Endodermal cell (in vitro differentiated cells): Measurements from ENCODE around the gene GIMAP4. TPM values are rescaled to one million over a fixed set of nuclear protein-coding genes. Genes with fewer than 3 reads are reported as not detected.

Source experiments
- DNase-seq: peaks from one replicate; pipeline ENCODE4 v3.0.0-alpha.2; 2017
- H3K27ac ChIP-seq: 2 replicates; pipeline ENCODE4 v1.5.1; 2013; ENCODE audit warnings: mild to moderate bottlenecking, low read depth, low read length, moderate library complexity
- H3K27me3 ChIP-seq: 2 replicates; pipeline ENCODE4 v1.6.1; 2013; ENCODE audit warnings: mild to moderate bottlenecking, low read length, moderate library complexity; ENCODE audit not compliant: insufficient read depth, control insufficient read depth, poor library complexity, severe bottlenecking
- H3K36me3 ChIP-seq: 2 replicates; pipeline ENCODE4 v1.7.0; 2013; ENCODE audit warnings: mild to moderate bottlenecking, low read length, moderate library complexity; ENCODE audit not compliant: control insufficient read depth, insufficient read depth
- H3K4me1 ChIP-seq: one replicate; pipeline ENCODE4 v1.7.0; 2013; ENCODE audit warnings: low read length; ENCODE audit not compliant: control insufficient read depth, insufficient read depth
- H3K4me3 ChIP-seq: 2 replicates; pipeline ENCODE4 v1.5.1; 2013; ENCODE audit warnings: mild to moderate bottlenecking, low read length, moderate library complexity
- H3K9ac ChIP-seq: 2 replicates; pipeline ENCODE4 v1.6.1; 2013; ENCODE audit warnings: mild to moderate bottlenecking, low read length, moderate library complexity; ENCODE audit not compliant: poor library complexity, severe bottlenecking; ENCODE audit errors: extremely low read depth
- H3K9me3 ChIP-seq: 2 replicates; pipeline ENCODE4 v1.6.1; 2013; ENCODE audit warnings: mild to moderate bottlenecking, low read length, moderate library complexity; ENCODE audit not compliant: control insufficient read depth
- H3K27ac Mint-ChIP-seq: 2 replicates; pipeline ENCODE4 v1.8.0; 2020; ENCODE audit warnings: mixed read lengths
- H3K27me3 Mint-ChIP-seq: 2 replicates; pipeline ENCODE4 v1.8.0; 2021; ENCODE audit warnings: mild to moderate bottlenecking, mixed read lengths; ENCODE audit not compliant: insufficient read depth
- H3K36me3 Mint-ChIP-seq: 2 replicates; pipeline ENCODE4 v1.8.0; 2020; ENCODE audit warnings: low read depth, mixed read lengths
- H3K4me1 Mint-ChIP-seq: 2 replicates; pipeline ENCODE4 v1.8.0; 2020; ENCODE audit warnings: mixed read lengths
- H3K4me3 Mint-ChIP-seq: 2 replicates; pipeline ENCODE4 v1.8.0; 2020; ENCODE audit warnings: mild to moderate bottlenecking, moderate library complexity, mixed read lengths
- H3K9me3 Mint-ChIP-seq: 2 replicates; pipeline ENCODE4 v1.8.0; 2020; ENCODE audit warnings: mild to moderate bottlenecking, mixed read lengths
- WGBS, 2 experiments: methylation state at CpG; one replicate each; pipeline versions ENCODE4 v1.1.5 to v1.1.7; 2013; ENCODE audit warnings: missing lambda C conversion rate in 2 of 2, mixed read lengths in 1 of 2; ENCODE audit not compliant: insufficient coverage in 1 of 2, insufficient read length in 1 of 2; 5-methylcytosine and 5-hydroxymethylcytosine counted together
- total RNA-seq, 2 donors: library from RNA; stranded (reverse); fragmentation: NEBNext Ultra II Directional in 1 of 2; extraction: Animal tissue kit (Norgen Biotek cat#: 25700) in 1 of 2; gene quantifications; 2 replicates in 1 of 2; 3 replicates in 1 of 2; pipeline ENCODE4 v1.2.1, GENCODE V29; 2021
- TF ChIP-seq, protein P1 (sequence below): fragments of 200-600 bp; sonication (generic); conservative IDR thresholded peaks from 2 replicates; pipeline ENCODE4 v1.5.0; 2021; ENCODE audit warnings: antibody characterized with exemption, mild to moderate bottlenecking

Gene GIMAP4
- total RNA-seq, 2 donors from 2014 or later: 0.33 TPM; not detected in 1

DNA sequence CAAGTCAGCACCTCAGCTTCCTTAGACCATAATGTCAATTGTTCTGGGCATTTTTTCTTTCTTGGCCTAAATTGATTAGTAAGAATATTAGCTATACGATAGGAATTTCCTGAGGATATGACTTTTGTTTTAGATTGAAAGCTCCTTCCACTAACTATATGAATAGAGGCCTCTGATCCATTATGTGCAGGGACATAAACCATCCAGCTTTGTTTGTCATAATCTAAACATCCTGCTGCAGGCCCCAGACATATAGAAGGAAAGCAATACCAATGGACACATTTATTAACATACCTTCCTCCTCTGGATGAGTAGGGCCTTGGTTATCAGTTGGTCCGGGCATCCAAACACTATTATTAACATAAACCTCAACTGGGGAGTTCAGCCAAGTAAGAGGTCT, 4.3 kb upstream of the GIMAP4 start:
- Histone ChIP-seq H3K27me3 (no peaks in the 10 kb centered on the region), H3K4me1 (no peaks in the 10 kb centered on the region), H3K27ac (no peak overlapping the region), H3K4me3 (no peak overlapping the region), H3K9me3 (peaks cover 10% of the 10 kb centered on the region), H3K36me3 (no peaks in the 10 kb centered on the region), H3K9ac (no peak overlapping the region)
- Mint-ChIP-seq H3K4me1 (no peaks in the 10 kb centered on the region), H3K27me3 (peaks cover 2% of the 10 kb centered on the region), H3K9me3 (peaks cover 30% of the 10 kb centered on the region), H3K4me3 (no peak overlapping the region), H3K36me3 (no peaks in the 10 kb centered on the region), H3K27ac (no peak overlapping the region)
- TF ChIP-seq, protein P1, sequence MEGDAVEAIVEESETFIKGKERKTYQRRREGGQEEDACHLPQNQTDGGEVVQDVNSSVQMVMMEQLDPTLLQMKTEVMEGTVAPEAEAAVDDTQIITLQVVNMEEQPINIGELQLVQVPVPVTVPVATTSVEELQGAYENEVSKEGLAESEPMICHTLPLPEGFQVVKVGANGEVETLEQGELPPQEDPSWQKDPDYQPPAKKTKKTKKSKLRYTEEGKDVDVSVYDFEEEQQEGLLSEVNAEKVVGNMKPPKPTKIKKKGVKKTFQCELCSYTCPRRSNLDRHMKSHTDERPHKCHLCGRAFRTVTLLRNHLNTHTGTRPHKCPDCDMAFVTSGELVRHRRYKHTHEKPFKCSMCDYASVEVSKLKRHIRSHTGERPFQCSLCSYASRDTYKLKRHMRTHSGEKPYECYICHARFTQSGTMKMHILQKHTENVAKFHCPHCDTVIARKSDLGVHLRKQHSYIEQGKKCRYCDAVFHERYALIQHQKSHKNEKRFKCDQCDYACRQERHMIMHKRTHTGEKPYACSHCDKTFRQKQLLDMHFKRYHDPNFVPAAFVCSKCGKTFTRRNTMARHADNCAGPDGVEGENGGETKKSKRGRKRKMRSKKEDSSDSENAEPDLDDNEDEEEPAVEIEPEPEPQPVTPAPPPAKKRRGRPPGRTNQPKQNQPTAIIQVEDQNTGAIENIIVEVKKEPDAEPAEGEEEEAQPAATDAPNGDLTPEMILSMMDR: no peak
- WGBS, 2 experiments: 62% methylated on average over 2 of the region's 2 CpGs; no CpG with 5 or more reads in 1 of the 2 experiments
- no peak for DNase-seq

- peaks cover 10% of the 10 kb centered on the region for H3K9me3 ChIP-seq
Measured at GRCh38 chr7:150564006-150564405, 3.2 kb upstream of the GIMAP4 start.

GRCh38 chr7:150564566-150564965, 2.6 kb upstream of the GIMAP4 start:
- peaks cover 10% of the 10 kb centered on the region for H3K9me3 ChIP-seq
- WGBS, 2 experiments: 89 to 98% methylated on average over 1 to 3 of the region's 3 CpGs
- H3K27me3 ChIP-seq: no peaks in the 10 kb centered on the region
- H3K4me3 ChIP-seq: no peak overlapping the region
- H3K27ac ChIP-seq: no peak overlapping the region
- H3K9ac ChIP-seq: no peak overlapping the region
- Mint-ChIP-seq H3K4me1 (no peaks in the 10 kb centered on the region), H3K4me3 (no peak overlapping the region), H3K27me3 (peaks cover 2% of the 10 kb centered on the region), H3K9me3 (peaks cover 15% of the 10 kb centered on the region), H3K36me3 (no peaks in the 10 kb centered on the region), H3K27ac (no peak overlapping the region)
- TF ChIP-seq, protein P1: no peak
- no peaks in the 10 kb centered on the region for H3K4me1 ChIP-seq
- DNase-seq: no peak
- no peaks in the 10 kb centered on the region for H3K36me3 ChIP-seq

More at GRCh38 chr7:150564006-150564405, 3.2 kb upstream of the GIMAP4 start:
- H3K4me3 Mint-ChIP-seq: no peak overlapping the region
- Histone ChIP-seq H3K36me3 (no peaks in the 10 kb centered on the region), H3K4me1 (no peaks in the 10 kb centered on the region), H3K9ac (no peak overlapping the region), H3K27me3 (no peaks in the 10 kb centered on the region), H3K4me3 (no peak overlapping the region), H3K27ac (no peak overlapping the region)
- TF ChIP-seq, protein P1: no peak
- no peak overlapping the region for H3K27ac Mint-ChIP-seq
- peaks cover 2% of the 10 kb centered on the region for H3K27me3 Mint-ChIP-seq
- no peaks in the 10 kb centered on the region for H3K4me1 Mint-ChIP-seq
- peaks cover 20% of the 10 kb centered on the region for H3K9me3 Mint-ChIP-seq
- DNase-seq: no peak
- 87% methylated on average over 5 of the region's 5 CpGs for WGBS, 2 experiments
- H3K36me3 Mint-ChIP-seq: no peaks in the 10 kb centered on the region
